Right lung (tissue), 5 donors: ENCODE measurements around the gene ATRX. TPM values are rescaled to one million over a fixed set of nuclear protein-coding genes. Genes with fewer than 3 reads are reported as not detected.
"Not testable (repeated sequence)": the region's sequence is repeated elsewhere in the genome, so short reads cannot be mapped to it uniquely, and the experiment has no call there.

ENCODE experiments used
- DNase-seq, 2 donors: peaks; one replicate each; pipeline ENCODE4 v3.0.0-alpha.2; 2013
- polyA plus RNA-seq, 5 donors: library from polyadenylated mRNA; unstranded; fragments of 120-200 nt; gene quantifications; one replicate each; pipeline versions ENCODE4 v1.2.1 to v1.2.3, GENCODE V29; 2013; ENCODE audit warnings: inconsistent platforms in 1 of 5, low replicate concordance in 1 of 5; ENCODE audit not compliant: insufficient read length in 5 of 5, insufficient read depth in 1 of 5

Gene ATRX
- polyA plus RNA-seq, 5 donors: 48.7 to 113 (median 109) TPM

GRCh38 chrX:77505227-77505626 lies 280.8 kb downstream of the ATRX start:
- peak in 1 of 2 donors; percentile 29 for DNase-seq

GRCh38 chrX:77502951-77503525 lies 283.0 kb downstream of the ATRX start:
- no peak for DNase-seq

DNA sequence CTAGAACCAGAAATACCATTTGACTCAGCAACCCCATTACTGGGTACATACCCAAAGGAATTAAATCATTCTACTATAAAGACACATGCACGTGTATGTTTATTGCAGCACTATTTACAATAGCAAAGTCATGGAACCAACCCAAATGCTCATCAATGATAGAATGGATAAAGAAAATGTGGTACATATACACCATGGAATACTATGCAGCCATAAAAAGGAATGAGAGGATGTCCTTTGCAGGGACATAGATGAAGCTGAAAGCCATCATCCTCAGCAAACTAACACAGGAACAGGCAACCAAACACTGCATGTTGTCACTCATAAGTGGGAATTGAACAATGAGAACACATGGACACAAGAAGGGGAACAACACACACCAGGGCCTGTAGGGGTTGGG lies 285.9 kb downstream of the ATRX start:
- not testable (repeated sequence) for DNase-seq

DNA sequence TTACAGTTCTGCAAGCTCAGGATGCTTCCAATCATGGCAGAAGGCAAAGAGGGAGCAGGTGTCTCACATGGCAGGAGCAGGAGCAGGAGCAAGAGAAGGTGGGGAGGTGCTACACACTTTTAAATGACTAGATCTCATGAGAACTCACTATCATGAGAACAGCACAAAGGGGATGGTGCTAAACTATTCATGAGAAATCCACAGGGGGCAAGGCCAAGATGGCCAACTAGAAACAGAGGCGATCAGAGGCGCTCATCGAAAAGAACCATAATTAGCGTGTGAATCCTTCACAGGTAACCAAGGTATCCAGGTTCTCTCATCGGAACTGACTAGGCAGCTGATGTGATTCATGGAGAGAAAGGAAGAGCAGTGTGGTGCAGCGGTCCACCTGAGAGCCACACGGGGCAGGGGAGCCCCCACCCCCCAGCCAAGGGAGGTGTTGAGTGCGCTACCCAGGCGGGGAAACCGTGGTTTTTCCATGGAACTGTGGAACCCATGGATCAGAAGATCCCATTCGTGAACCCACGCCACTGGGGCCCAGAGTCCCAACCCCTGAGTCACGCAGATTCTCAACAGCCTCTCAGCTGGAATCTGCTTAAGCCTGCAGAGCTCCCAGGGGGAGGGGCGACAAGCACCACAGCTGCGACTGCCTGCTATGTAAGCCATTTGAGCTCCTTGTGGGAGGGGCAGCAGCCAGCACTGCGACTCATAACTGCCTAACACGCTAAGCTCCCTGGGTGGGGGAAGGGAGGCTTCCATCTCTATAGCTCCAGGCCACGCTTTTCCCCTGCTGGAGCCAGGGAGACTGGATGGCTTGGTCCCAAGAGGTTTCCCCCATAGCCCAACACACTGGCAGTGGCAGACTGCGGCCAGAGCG lies 292.1 kb downstream of the ATRX start:
- DNase-seq: no peak

DNA sequence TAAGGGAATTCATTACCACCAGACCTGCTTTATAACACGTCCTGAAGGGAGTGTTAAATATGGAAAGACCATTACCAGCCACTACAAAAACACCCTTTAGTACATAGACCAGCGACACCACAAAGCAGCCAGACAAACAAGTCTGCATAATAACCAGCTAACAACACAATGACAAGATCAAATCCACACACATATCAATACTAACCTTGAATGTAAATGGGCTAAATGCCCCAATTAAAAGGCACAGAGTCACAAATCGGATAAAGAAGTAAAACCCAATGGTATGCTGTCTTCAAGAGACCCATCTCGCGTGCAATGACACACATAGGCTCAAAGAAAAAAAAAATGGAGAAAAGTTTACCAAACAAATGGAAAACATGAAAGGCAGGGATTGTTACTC lies 302.0 kb downstream of the ATRX start:
- DNase-seq: no peak

DNA sequence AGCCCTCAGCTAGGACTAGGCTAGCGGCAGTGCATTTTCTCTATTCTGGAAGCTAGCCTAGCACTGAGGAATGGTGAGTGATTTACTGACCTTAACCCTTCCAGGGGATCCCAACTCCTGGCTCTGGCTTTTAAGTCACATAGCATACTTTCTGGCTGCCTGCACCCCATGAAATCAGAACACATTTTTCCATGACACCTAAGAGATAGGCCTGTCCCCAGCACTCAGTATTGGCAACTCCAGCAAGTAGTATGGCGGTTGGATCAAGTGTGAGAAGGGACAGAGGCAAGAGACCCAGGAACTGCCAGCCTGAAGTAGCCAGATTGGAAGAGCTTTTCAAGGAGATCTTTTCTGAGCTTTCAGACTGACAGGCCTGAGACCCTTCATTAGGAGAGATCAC lies 330.6 kb downstream of the ATRX start:
- DNase-seq: no peak

Other genes with a start within 250 kb of the ATRX start
- 10 to 100 TPM; 60.3 to 81.0 (median 72.7) TPM for gene MAGT1, start 109.2 kb upstream of the ATRX start, polyA plus RNA-seq
- 100 to 1,000 TPM; 143 to 273 (median 182) TPM for gene COX7B, start 113.3 kb upstream of the ATRX start, polyA plus RNA-seq
- 10 to 100 TPM; 11.4 to 19.9 (median 18.1) TPM for gene ATP7A, start 124.5 kb upstream of the ATRX start, polyA plus RNA-seq
- under 1 TPM in 4 of 5 donors, not detected in 1; 0.18 to 0.51 (median 0.31) TPM for gene PGAM4, start 183.4 kb upstream of the ATRX start, polyA plus RNA-seq